Activated effector memory CD4-positive, alpha-beta T cell treated with Interleukin-2 at 50 U/mL for 16 hours (primary cell): Measurements from ENCODE around the gene CCDC85B.
A peak's percentile ranks its signal among the peaks of the same experiment; 100 is the strongest.

Source experiments
- DNase-seq: peaks from one replicate; pipeline ENCODE4 v3.0.0-alpha.2; 2020

CCDC85B gene

GRCh38 chr11:65869643-65870306, 20.7 kb upstream of the CCDC85B start:
- no peak for DNase-seq

GRCh38 chr11:65870307-65870658, 20.2 kb upstream of the CCDC85B start:
- no peak for DNase-seq

GRCh38 chr11:65870706-65871681, 19.5 kb upstream of the CCDC85B start:
- no peak for DNase-seq

- no peak for DNase-seq
Measured at GRCh38 chr11:65871811-65872548, 18.5 kb upstream of the CCDC85B start.

- DNase-seq: no peak
Measured at GRCh38 chr11:65872586-65873317, 17.7 kb upstream of the CCDC85B start, which contains the start of gene EFEMP2. Gene EFEMP2 (minus strand): TSS chr11:65872800. CDS start chr11:65872354, 446 bp downstream.

GRCh38 chr11:65873318-65874156, 16.9 kb upstream of the CCDC85B start:
- DNase-seq: peak; percentile 97

GRCh38 chr11:65879617-65880016, 10.9 kb upstream of the CCDC85B start, which contains the start of gene CTSW:
Gene CTSW (plus strand): TSS chr11:65879837. CDS start chr11:65879855, 18 bp downstream.
- DNase-seq: peak; percentile 38

- no peak for DNase-seq
Measured at GRCh38 chr11:65880027-65880426, 10.4 kb upstream of the CCDC85B start.

- no peak for DNase-seq
Measured at GRCh38 chr11:65880844-65881421, 9.5 kb upstream of the CCDC85B start.

- no peak for DNase-seq
Measured at GRCh38 chr11:65882120-65883057, 8.1 kb upstream of the CCDC85B start.

- no peak for DNase-seq
Measured at GRCh38 chr11:65883058-65883761, 7.3 kb upstream of the CCDC85B start.

- no peak for DNase-seq
Measured at GRCh38 chr11:65883786-65884715, 6.4 kb upstream of the CCDC85B start.

- DNase-seq: peak; percentile 73
Measured at GRCh38 chr11:65884716-65885092, 5.8 kb upstream of the CCDC85B start.

GRCh38 chr11:65885231-65885630, 5.2 kb upstream of the CCDC85B start:
- no peak for DNase-seq

GRCh38 chr11:65885808-65886536, 4.5 kb upstream of the CCDC85B start:
- DNase-seq: no peak

GRCh38 chr11:65886826-65887722, 3.4 kb upstream of the CCDC85B start:
- no peak for DNase-seq
